ENCODE results near the gene DCUN1D4. TPM values are rescaled to one million over a fixed set of nuclear protein-coding genes. Genes with fewer than 3 reads are reported as not detected.

The DCUN1D4 gene
- polyA plus RNA-seq (2012; ENCODE audit: insufficient read depth, insufficient read length, low read depth), result 25.6 TPM

GRCh38 chr4:51842554-51843308 lies at the start of gene DCUN1D4:
Gene DCUN1D4, plus strand, starts transcription at chr4:51843153. Its CDS starts 90 bp downstream, at chr4:51843243.
- Histone ChIP-seq H3K36me3 (no peaks in the 10 kb centered on the region), H3K9me3 (no peaks in the 10 kb centered on the region), H3K4me1 (no peaks in the 10 kb centered on the region), H3K4me3 (ENCODE audit: low read depth, low read length) (peak within 1 kb of the TSS; percentile 91), H3K27me3 (no peaks in the 10 kb centered on the region)
- DNase-seq, result peak; percentile 100
- peak; percentile 28; the same call in 1 of the 2 replicates for TF ChIP-seq CTCF (IDR thresholded peaks at IDR 0.05; ENCODE audit: low read depth, low read length)

GRCh38 chr4:51820443-51821234 lies 22.3 kb upstream of the DCUN1D4 start:
- H3K4me3 ChIP-seq (ENCODE audit: low read depth, low read length), result no peak overlapping the region
- no peaks in the 10 kb centered on the region for H3K36me3 ChIP-seq
- no peaks in the 10 kb centered on the region for H3K4me1 ChIP-seq
- no peaks in the 10 kb centered on the region for H3K9me3 ChIP-seq
- TF ChIP-seq CTCF (IDR thresholded peaks at IDR 0.05; ENCODE audit: low read depth, low read length), result no peak
- DNase-seq, result no peak
- no peaks in the 10 kb centered on the region for H3K27me3 ChIP-seq

- H3K4me3 ChIP-seq (ENCODE audit: low read depth, low read length), result no peak overlapping the region
- TF ChIP-seq CTCF (IDR thresholded peaks at IDR 0.05; ENCODE audit: low read depth, low read length), result no peak
- DNase-seq, result no peak
- no peaks in the 10 kb centered on the region for H3K36me3 ChIP-seq
- no peaks in the 10 kb centered on the region for H3K27me3 ChIP-seq
- no peaks in the 10 kb centered on the region; the same call in 1 of the 2 replicates for H3K9me3 ChIP-seq
- no peaks in the 10 kb centered on the region for H3K4me1 ChIP-seq
These were observed 17.6 kb upstream of the DCUN1D4 start for GRCh38 chr4:51825341-51825740.

GRCh38 chr4:51830156-51830720 lies 12.7 kb upstream of the DCUN1D4 start:
- peaks cover 7% of the 10 kb centered on the region for H3K4me1 ChIP-seq
- peak; percentile 32 for DNase-seq
- H3K36me3 ChIP-seq, result no peaks in the 10 kb centered on the region
- no peaks in the 10 kb centered on the region; the same call in 1 of the 2 replicates for H3K9me3 ChIP-seq
- H3K4me3 ChIP-seq (ENCODE audit: low read depth, low read length), result no peak overlapping the region
- H3K27me3 ChIP-seq, result no peaks in the 10 kb centered on the region
- TF ChIP-seq CTCF (IDR thresholded peaks at IDR 0.05; ENCODE audit: low read depth, low read length), result no peak

GRCh38 chr4:51831133-51831532 lies 11.8 kb upstream of the DCUN1D4 start:
- Histone ChIP-seq H3K4me1 (peaks cover 14% of the 10 kb centered on the region), H3K4me3 (ENCODE audit: low read depth, low read length) (no peak overlapping the region), H3K27me3 (no peaks in the 10 kb centered on the region), H3K36me3 (no peaks in the 10 kb centered on the region), H3K9me3 (no peaks in the 10 kb centered on the region; the same call in 1 of the 2 replicates)
- peak; percentile 79 for DNase-seq
- TF ChIP-seq CTCF (IDR thresholded peaks at IDR 0.05; ENCODE audit: low read depth, low read length), result peak; percentile 89

Data from BE2C (cell line).